ENCODE measurements around the gene XK. TPM values are rescaled to one million over a fixed set of nuclear protein-coding genes. Genes with fewer than 3 reads are reported as not detected.

XK gene
- total RNA-seq, 1 donor from 2014 or later = 0.11 TPM

GRCh38 chrX:37653397-37654085, 32.0 kb upstream of the XK start:
- Mint-ChIP-seq H3K4me1 (no peaks in the 10 kb centered on the region), H3K9me3 (no peaks in the 10 kb centered on the region), H3K27me3 (no peaks in the 10 kb centered on the region), H3K36me3 (ENCODE audit: low read depth) (no peaks in the 10 kb centered on the region), H3K4me3 (no peak overlapping the region), H3K27ac (no peak overlapping the region)
- intact Hi-C loops (cut with micrococcal nuclease) = no loop called here
- ATAC-seq (ENCODE audit: low read depth) = no peak
- no peak for DNase-seq
- TF ChIP-seq, protein P1, sequence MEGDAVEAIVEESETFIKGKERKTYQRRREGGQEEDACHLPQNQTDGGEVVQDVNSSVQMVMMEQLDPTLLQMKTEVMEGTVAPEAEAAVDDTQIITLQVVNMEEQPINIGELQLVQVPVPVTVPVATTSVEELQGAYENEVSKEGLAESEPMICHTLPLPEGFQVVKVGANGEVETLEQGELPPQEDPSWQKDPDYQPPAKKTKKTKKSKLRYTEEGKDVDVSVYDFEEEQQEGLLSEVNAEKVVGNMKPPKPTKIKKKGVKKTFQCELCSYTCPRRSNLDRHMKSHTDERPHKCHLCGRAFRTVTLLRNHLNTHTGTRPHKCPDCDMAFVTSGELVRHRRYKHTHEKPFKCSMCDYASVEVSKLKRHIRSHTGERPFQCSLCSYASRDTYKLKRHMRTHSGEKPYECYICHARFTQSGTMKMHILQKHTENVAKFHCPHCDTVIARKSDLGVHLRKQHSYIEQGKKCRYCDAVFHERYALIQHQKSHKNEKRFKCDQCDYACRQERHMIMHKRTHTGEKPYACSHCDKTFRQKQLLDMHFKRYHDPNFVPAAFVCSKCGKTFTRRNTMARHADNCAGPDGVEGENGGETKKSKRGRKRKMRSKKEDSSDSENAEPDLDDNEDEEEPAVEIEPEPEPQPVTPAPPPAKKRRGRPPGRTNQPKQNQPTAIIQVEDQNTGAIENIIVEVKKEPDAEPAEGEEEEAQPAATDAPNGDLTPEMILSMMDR (IDR thresholded peaks at IDR 0.05) = no peak
- CTCF ChIA-PET = no interaction called here
- POLR2A ChIA-PET = no interaction called here

- Mint-ChIP-seq H3K4me1 (no peaks in the 10 kb centered on the region), H3K9me3 (no peaks in the 10 kb centered on the region), H3K4me3 (no peak overlapping the region), H3K27ac (no peak overlapping the region), H3K27me3 (no peaks in the 10 kb centered on the region), H3K36me3 (ENCODE audit: low read depth) (no peaks in the 10 kb centered on the region)
- CTCF ChIA-PET = no interaction called here
- ATAC-seq (ENCODE audit: low read depth) = no peak
- DNase-seq = no peak
- TF ChIP-seq, protein P1 (IDR thresholded peaks at IDR 0.05) = no peak
- intact Hi-C loops (cut with micrococcal nuclease) = no loop called here
- POLR2A ChIA-PET = no interaction called here
Observed at GRCh38 chrX:37658343-37659030, 27.1 kb upstream of the XK start.

GRCh38 chrX:37659047-37659446, 26.5 kb upstream of the XK start:
- H3K36me3 Mint-ChIP-seq (ENCODE audit: low read depth) = no peaks in the 10 kb centered on the region
- DNase-seq (no peak), ATAC-seq (ENCODE audit: low read depth) (no peak)
- POLR2A ChIA-PET = no interaction called here
- TF ChIP-seq, protein P1 (IDR thresholded peaks at IDR 0.05) = no peak
- CTCF ChIA-PET = no interaction called here
- H3K4me3 Mint-ChIP-seq = no peak overlapping the region
- no peaks in the 10 kb centered on the region for H3K9me3 Mint-ChIP-seq
- intact Hi-C loops (cut with micrococcal nuclease) = no loop called here
- H3K27me3 Mint-ChIP-seq = no peaks in the 10 kb centered on the region
- H3K27ac Mint-ChIP-seq = no peak overlapping the region
- H3K4me1 Mint-ChIP-seq = no peaks in the 10 kb centered on the region

DNA sequence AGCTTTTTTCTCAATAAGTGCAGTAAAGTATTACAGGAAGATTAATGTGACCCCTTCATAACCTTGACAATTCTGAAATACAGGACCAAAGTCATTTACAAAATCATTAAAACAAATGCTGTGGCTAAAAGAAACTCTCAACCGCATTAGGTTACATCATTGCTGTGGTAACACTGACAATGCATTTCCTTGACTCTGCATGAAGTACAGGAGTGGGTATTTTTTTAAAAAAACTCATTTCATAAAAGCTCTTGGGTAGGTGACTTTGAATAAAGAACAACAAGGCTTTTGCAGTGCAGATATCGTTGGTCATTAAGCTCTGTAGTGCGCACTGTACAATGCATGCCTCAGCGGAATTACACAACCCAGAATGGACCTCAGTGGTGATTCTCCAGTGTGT, 23.4 kb upstream of the XK start:
- Mint-ChIP-seq H3K4me1 (no peaks in the 10 kb centered on the region), H3K9me3 (no peaks in the 10 kb centered on the region), H3K36me3 (ENCODE audit: low read depth) (no peaks in the 10 kb centered on the region), H3K4me3 (no peak overlapping the region), H3K27ac (no peak overlapping the region), H3K27me3 (no peaks in the 10 kb centered on the region)
- intact Hi-C loops (cut with micrococcal nuclease) = no loop called here
- no peak for DNase-seq
- TF ChIP-seq, protein P1 (IDR thresholded peaks at IDR 0.05) = no peak
- POLR2A ChIA-PET = no interaction called here
- CTCF ChIA-PET = no interaction called here
- ATAC-seq (ENCODE audit: low read depth) = no peak

DNA sequence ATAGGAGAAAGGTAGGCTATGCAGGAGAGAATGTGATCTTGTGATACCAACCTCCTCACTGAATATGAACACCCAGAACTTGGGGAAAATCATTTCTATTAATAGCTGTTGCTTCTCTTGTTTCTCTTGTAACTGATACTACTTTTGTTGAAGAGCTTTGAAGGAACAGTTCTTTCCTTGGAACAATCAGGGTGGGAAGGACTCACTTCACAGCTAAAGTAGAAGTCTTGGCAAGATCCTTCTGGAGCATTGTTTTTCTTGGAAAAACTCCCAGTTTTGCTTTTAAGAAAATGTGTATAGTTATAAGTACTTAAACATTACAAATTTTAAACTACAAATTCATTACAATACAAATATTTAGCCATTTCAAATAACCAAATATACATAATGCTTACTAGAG, 19.1 kb upstream of the XK start:
- TF ChIP-seq, protein P1 (IDR thresholded peaks at IDR 0.05) = no peak
- ChIA-PET POLR2A (no interaction called here), CTCF (no interaction called here)
- peaks cover 2% of the 10 kb centered on the region for H3K27me3 Mint-ChIP-seq
- ATAC-seq (ENCODE audit: low read depth) = no peak
- intact Hi-C loops (cut with micrococcal nuclease) = no loop called here
- H3K4me1 Mint-ChIP-seq = no peaks in the 10 kb centered on the region
- H3K4me3 Mint-ChIP-seq = no peak overlapping the region
- H3K9me3 Mint-ChIP-seq = no peaks in the 10 kb centered on the region
- no peak overlapping the region for H3K27ac Mint-ChIP-seq
- no peaks in the 10 kb centered on the region for H3K36me3 Mint-ChIP-seq (ENCODE audit: low read depth)
- DNase-seq = no peak
